HG03571 (cell line): ENCODE results near the gene SEPTIN1.
A peak's percentile ranks its signal among the peaks of the same experiment; 100 is the strongest.
"Not testable (repeated sequence)": the region's sequence is repeated elsewhere in the genome, so short reads cannot be mapped to it uniquely, and the experiment has no call there.

Experiments used
- ATAC-seq: cut with Tn5 transposase; IDR thresholded peaks from one replicate; pipeline ENCODE4 v1.9.1; 2021; ENCODE audit not compliant: unreplicated experiment

Gene SEPTIN1

GRCh38 chr16:30358577-30358936 is 23.8 kb downstream of the SEPTIN1 start:
- no peak for ATAC-seq

DNA sequence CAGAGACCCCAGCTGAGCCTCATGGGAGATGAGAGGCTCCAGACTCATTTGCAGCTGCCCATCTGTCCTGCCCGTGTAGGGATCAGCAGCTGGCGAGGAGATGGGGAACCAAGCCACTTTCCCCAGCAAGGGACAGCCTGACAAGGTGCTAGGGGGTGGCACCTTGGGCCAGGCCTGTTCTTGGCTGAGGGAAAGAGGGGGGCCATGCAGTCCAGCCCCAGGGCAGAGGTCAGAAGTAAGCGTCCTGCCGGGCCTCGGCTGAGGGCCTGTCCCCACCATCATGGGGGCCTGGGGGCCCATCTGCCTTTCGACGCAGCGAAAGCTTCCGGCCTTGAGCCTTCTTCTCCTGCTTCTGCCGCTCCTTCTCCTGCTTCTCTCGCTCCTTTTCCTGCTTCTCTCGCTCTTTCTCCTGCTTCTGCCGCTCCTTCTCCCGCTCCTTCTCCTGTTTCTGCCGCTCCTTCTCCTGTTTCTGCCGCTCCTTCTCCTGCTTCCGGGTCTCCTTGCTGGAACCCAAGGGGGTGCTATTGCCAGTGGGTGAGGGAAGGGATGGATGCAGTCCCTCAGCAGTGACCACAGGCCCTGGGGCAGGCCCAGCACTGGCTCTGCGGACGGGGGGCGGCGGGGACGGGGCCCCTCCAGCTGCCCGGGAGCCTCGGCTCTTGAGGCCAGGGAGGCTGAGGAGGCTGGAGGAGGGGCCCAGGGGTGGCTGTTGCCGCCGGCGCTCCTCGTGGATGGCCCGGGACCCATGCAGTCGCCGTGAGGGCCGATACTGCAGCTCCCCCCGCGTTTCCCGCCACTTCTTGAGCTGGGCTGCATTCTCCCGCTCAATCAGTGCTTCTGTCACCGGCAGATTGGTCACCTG is 24.4 kb downstream of the SEPTIN1 start:
- ATAC-seq = no peak

DNA sequence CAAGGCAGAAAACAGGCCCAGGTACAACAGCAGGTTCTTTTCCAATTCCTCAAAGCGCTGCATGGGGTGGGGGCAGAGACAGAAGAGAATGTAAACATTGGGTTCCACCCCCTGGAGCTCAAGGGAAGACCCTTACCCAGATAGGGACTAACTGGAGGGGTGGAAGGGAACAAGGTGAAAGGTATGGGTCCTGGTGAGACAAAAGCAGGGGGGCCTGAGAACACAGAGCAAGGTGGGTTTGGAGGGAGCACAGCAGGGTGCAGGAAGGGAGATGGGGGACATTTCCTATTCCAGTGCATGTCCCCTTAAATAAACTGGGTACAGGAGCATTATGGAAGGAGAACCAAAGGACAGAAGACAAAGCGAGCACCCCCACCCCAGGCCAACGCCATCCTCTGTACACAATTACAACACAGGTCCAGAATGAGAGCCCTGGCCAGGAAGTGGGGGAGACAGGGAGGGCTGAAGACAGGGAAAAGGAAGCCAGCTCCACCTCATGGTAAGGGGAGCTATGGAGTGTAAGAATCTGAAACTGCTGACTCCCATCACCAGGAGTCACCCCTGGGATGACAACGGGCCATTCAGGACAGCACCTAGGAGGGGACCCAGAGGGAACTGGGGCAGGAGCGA is 25.2 kb downstream of the SEPTIN1 start:
- no peak for ATAC-seq

DNA sequence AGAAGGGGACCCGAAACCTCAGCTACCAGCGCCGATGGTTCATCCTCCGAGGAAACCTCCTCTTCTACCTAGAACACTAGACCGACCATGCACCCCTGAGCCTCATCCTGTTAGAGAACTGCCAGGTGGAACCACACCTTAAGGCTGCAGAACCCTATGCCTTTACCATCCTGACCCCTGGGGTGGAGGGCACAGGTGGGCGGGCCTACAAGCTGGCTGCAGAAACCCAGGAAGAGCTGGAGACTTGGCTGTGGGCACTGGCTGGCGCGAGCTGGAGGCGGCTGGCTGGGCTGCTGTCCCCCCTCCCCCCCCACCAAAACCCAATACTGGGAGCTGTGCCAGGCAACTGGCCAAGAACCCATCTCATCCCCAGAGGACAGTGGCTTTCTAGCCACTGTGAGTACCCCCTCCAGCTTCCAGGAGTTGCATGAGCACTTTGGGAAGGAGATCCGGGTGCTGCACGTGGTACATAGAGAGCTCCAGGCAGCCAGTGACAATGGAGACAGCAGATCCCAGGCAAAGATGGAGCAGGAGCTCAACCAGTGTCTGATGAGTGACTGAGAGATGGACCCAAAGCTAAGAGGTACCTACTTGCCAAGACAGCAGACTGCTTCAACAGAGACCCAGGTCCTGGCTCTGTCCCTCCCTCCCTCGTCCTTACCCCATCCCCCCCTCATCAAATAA is 25.8 kb downstream of the SEPTIN1 start:
- ATAC-seq = no peak

- ATAC-seq = no peak
Observed at GRCh38 chr16:30355954-30356308, 26.4 kb downstream of the SEPTIN1 start.

DNA sequence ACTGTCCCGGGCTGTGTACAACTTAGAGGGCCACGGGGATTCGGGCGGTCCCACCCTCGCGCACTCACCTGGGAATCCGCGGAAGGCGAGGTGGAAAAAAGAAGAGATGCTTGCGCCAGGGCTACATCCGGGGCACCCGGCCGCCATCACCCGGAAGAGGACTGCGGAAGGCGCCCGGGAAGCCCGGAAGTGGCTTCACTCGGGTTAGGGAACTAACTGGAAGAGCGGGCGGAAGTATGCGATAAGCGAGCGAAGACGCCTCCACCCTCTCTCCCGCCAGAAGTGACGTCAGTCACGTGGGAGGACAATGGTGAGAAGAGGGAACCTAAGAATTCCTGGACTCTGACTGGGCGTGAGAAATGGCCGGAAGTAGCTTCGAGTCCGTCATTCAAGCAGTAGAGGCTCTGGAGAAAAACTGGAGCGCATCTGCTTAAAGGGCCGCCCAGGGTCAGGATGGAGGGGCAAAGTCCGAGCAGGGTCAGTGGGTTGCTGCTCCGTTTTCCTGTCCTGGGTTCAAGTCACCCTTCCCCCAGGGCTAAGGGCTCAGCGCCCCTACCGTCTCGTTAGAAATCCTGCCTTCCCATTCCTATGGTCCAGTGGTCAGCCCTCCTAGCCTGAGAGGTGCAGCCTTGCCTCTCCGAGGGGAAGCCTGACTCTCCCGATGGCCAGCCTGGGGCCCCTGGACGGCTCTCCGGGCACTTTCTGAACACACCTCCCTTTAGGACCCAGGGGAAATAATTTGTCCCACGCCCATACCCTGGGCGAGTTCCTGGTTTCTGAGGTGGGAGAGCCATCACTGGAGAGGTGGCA is 27.0 kb downstream of the SEPTIN1 start, which contains the start of gene CD2BP2:
TSS of gene CD2BP2 (minus strand) at position 165 of the 810 bp plus-strand sequence. CDS start 627 bp downstream, outside the sequence.
- ATAC-seq = peak; percentile 47

DNA sequence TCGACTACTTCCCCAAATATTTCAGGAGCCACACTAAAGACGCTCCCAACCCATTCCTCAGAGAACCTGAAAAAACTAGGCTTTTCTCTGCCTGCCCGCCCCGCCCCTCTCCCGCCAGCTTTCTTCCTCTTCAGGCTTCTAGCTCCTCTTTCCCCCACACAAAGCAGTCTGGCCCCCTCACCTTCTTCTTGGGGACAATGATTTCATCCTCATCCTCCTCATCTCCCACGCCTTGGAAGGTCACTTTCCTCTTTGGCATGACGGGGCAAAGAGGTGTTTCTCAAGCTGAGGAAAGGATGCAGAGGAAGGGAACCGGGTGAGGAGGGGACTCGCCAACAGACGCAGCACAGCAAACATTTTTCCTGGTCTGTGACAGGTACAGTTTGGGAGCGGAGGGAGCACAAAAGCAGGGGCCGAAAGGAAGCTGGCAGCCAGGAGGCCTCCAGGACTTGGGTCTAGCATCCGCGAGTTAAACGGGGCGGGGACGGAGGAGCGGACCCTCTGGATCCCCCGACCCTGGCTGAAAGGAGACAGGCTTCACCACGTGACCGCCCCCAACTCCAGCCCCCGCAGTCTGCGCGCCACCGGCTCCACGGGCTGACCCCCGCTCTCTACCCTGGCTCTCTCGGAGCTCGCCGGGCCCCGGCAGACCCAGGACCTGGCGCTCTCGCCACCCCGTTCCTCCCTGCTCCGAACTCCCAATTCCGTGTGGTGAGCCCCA is 27.8 kb downstream of the SEPTIN1 start:
- no peak for ATAC-seq

DNA sequence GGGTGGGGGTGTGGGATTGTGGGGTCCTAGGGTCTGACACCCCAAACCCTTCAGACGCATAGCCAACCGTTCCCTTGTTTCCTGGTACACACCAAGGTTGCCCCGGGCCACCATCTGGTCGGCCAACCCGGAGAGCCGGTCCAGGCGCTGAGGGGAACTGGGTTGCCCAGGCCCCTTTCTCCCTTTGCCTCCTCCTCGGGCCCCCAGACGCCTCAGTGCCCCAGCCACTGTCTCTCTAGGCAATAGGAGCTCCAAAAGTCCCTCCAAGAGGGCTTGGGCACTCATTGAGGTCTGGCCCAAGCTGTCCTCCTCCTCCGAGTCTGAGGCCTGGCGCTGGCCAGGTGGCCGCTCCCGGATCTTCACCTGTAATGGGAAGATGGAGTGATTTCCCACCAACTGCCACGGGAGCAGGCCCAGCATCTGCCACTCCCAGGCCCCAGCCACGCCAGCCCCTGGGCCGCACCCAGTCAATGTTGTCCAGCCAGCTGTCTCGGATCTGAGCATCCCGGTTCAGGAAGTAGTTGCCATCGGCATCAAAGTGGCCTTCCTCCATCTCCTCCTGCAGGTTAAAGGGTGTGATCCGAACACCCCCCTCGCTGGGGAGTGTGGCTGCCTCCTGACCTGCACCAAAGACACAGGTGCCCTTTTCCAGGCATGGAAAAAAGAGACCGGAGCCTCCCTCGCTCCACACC is 28.8 kb downstream of the SEPTIN1 start:
- no peak for ATAC-seq

DNA sequence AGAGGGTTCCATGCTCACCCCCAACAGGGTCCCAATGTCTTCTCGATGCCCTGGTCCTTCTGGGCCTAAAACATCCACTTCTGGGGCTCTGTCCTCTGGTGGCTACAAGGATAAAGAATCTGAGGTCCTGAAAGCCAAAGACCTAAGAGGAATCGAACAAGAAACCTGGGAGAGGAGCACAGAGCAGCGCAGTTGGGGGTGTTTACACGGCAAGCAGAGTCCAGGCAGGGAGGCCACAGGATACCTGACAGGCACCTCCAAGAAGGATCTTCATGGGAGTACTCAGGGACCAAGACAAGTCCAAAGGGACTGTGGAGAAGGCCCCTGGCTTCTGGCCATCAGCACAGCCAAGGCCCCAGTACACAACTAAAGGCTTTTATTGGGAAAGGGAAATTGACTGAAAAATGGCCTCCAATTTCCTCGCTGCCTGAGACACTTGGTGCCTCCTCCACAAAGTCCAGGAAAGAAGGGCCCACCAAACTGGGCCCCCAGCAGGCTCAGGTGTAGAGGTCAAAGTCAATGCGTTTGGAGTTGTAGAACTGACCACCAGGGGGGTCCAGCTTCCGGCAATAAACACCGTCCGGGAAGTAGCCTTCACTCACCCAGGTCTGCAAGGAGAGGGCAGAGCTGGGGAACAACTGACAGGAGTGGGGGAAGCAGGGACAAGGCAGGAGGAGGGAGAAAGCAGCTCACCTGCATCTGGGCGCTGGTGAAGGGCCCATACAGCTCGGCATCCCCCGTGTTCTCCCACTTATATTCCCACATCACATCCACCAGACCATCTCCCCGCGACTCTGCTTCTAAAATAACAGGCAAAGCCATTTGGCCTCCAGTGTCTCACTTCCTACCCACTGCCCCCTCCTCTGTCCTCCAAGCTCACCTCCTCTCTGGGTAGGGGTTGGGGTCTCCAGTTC is 29.6 kb downstream of the SEPTIN1 start:
- no peak for ATAC-seq

DNA sequence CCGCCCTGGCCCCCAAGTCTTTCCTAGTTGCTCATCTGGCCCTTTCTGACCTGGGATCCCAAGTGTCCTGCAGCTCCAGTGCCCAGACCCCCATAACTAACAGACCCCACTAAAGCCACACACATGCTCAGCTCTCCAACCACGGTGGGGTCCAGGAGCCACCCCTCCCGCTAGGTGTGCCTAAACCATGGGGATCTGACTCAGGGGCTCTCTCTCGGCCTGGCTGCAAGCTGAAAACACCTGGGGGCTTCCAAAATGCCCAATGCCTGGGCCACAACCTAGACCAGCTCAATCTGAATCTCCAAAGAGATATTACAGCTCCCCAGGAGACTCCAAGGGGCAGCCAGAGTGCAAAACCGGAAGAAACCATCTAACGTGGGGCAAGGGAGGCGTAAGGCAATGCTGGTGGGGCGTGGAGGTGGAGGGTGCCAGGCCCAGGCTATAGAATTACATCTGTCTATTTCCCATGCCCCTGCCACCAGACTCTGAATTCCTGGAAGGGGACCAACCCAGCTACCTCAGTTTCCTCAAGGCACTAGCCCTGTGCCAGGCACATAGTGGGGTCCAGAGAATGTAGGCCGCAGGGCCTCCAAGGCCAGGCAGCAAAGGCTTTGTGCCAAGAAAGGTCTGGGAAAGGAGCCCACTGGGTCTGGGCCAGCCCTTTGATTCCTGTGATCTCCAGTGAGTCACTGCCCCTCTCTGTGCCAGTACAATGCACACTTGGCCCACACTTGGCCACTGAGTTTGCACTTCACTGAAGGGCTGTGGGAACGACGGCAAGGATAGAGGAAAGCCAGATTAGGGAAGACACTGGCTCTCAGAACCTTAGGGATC is 30.6 kb downstream of the SEPTIN1 start:
- no peak for ATAC-seq

DNA sequence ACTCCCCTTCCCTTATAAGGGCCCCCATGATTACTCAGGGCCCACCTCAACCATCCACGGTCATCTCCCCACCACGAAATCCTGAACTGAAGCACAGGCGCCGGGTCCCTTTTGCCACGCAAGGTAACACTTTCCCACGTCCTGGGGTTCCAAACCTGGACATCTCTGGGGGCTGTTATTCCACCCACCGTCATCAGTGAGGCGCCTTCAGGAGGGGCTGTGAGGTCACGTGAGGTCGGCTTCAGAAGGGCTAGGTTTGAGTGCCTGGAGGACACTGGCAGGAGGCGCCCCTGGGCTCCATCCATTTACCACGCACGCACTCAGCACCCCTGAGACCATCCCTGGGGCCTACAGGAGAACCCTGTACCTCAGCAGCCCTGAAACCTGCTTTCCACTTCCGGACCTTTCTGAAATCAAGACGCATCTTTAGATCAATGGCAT is 31.3 kb downstream of the SEPTIN1 start:
- ATAC-seq = no peak

- ATAC-seq = no peak
Observed at GRCh38 chr16:30350134-30350871, 32.1 kb downstream of the SEPTIN1 start.

GRCh38 chr16:30349675-30350074 is 32.7 kb downstream of the SEPTIN1 start:
- no peak for ATAC-seq

DNA sequence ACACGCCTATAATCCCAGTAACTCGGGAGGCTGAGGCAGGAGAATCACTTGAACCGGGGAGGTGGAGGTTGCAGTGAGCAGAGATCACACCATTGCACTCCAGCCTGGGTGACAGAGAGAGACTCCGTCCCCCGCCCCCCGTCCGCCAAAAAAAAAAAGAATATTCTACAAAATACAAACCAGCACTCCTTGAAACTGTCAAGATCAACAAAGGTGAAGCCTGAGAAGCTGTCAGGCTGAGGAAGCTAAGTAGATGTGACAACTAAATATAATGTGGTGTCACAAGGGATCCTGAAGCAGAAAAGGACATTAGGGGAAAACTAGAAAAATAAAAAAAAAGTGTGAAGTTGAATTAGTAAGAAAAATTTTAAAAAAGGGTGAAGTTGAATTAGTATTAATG is 33.4 kb downstream of the SEPTIN1 start:
- no peak for ATAC-seq

DNA sequence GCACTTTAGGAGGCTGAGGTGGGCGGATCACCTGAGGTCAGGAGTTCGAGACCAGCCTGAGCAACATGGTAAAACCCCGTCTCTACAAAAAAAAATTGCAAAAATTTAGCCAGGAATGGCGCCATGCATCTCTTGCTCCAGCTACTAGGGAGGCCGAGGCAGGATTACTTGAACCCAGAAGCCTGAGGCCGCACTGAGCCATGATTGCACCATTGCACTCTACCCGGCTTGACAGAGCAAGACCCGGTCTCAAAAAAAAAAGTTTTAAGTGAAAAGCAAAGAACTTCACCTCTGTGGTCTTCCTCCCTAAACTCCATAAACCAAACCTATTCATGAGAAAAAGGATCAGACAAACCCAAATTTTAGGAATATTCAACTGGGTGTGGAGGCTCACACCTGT is 34.2 kb downstream of the SEPTIN1 start:
- ATAC-seq = no peak

GRCh38 chr16:30346286-30346685 is 36.1 kb downstream of the SEPTIN1 start:
- ATAC-seq = no peak

DNA sequence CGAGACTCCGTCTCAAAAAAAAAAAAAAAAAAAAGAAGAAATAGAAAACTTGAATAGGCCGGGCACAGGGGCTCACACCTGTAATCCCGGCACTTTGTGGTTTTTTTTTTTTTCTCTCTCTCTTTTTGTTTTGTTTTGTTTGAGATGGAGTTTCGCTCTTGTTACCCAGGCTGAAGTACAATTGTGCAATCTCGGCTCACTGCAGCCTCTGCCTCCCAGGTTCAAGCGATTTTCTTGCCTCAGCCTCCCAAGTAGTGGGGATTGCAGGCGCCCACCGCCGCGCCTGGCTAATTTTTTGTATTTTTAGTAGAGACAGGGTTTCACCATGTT is 38.9 kb downstream of the SEPTIN1 start:
- ATAC-seq = not testable (repeated sequence)
